ENCODE data around the gene TEX50. TPM values are rescaled to one million over a fixed set of nuclear protein-coding genes. Genes with fewer than 3 reads are reported as not detected.
A peak's percentile ranks its signal among the peaks of the same experiment; 100 is the strongest.
"Not testable (repeated sequence)": the region's sequence is repeated elsewhere in the genome, so short reads cannot be mapped to it uniquely, and the experiment has no call there.

The TEX50 gene
- total RNA-seq, 1 experiment from 2014 or later = not detected

DNA sequence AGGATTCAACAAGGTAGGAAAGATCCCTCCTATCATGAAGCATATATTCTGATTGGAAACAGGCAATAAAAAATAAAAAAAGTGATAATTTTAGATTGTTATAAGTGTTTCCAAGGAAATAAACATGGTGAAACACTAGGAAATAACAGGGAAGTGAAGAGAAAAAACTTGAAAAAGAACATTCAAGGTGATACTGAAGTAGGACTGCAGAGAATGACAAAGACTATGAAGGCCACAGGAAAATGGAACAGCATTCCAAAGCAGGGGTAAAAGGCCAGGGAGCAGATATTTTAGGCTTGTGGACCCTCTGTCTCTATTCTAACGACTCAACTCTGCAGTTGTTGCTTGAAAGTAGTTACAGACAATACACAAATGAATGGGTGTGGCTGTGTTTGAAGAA lies 26.6 kb downstream of the TEX50 start:
- H3K27ac Mint-ChIP-seq (ENCODE audit: unreplicated experiment) = no peak overlapping the region
- no TSS peak for BruUV-seq (replicated peaks)

DNA sequence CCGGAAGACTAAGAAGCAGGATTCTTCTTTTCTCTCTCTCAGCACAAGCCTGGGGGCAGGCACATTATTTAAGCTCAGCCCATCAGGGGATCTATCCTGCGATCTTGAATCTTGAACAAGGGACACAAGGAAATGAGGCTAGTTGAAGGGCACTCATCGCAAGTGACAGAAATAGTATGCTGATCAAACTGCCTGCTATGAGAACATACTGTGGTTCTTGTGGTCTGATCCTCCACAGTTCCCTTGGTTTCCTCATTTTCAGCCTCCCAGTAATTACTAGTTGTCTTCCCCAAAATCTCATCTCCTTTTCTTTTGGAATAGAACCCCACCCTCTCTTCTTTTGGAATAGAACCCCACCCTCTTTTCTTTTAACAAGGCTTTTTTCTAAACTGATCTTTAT lies 28.0 kb downstream of the TEX50 start:
- no TSS peak for BruUV-seq (replicated peaks)
- TF ChIP-seq, protein P1, sequence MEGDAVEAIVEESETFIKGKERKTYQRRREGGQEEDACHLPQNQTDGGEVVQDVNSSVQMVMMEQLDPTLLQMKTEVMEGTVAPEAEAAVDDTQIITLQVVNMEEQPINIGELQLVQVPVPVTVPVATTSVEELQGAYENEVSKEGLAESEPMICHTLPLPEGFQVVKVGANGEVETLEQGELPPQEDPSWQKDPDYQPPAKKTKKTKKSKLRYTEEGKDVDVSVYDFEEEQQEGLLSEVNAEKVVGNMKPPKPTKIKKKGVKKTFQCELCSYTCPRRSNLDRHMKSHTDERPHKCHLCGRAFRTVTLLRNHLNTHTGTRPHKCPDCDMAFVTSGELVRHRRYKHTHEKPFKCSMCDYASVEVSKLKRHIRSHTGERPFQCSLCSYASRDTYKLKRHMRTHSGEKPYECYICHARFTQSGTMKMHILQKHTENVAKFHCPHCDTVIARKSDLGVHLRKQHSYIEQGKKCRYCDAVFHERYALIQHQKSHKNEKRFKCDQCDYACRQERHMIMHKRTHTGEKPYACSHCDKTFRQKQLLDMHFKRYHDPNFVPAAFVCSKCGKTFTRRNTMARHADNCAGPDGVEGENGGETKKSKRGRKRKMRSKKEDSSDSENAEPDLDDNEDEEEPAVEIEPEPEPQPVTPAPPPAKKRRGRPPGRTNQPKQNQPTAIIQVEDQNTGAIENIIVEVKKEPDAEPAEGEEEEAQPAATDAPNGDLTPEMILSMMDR (IDR thresholded peaks at IDR 0.05; ENCODE audit: unreplicated experiment) = no peak
- Mint-ChIP-seq H3K27ac (ENCODE audit: unreplicated experiment) (no peak overlapping the region), H3K27me3 (ENCODE audit: unreplicated experiment) (no peaks in the 10 kb centered on the region), H3K4me1 (ENCODE audit: low read depth, unreplicated experiment) (no peaks in the 10 kb centered on the region), H3K36me3 (ENCODE audit: insufficient read depth, unreplicated experiment) (no peaks in the 10 kb centered on the region), H3K4me3 (ENCODE audit: low read depth, unreplicated experiment) (no peak overlapping the region), H3K9me3 (ENCODE audit: low read depth, unreplicated experiment) (no peaks in the 10 kb centered on the region)
- intact Hi-C loops (cut with micrococcal nuclease; ENCODE audit: unreplicated experiment) = no loop called here
- DNase-seq = no peak
- CTCF ChIA-PET = no interaction called here

More for the DNA sequence above, 26.6 kb downstream of the TEX50 start:
- Mint-ChIP-seq H3K9me3 (ENCODE audit: low read depth, unreplicated experiment) (no peaks in the 10 kb centered on the region), H3K36me3 (ENCODE audit: insufficient read depth, unreplicated experiment) (no peaks in the 10 kb centered on the region), H3K4me3 (ENCODE audit: low read depth, unreplicated experiment) (no peak overlapping the region), H3K4me1 (ENCODE audit: low read depth, unreplicated experiment) (no peaks in the 10 kb centered on the region), H3K27me3 (ENCODE audit: unreplicated experiment) (no peaks in the 10 kb centered on the region)
- TF ChIP-seq, protein P1 (IDR thresholded peaks at IDR 0.05; ENCODE audit: unreplicated experiment) = no peak
- DNase-seq = no peak
- CTCF ChIA-PET = no interaction called here
- intact Hi-C loops (cut with micrococcal nuclease; ENCODE audit: unreplicated experiment) = no loop called here

DNA sequence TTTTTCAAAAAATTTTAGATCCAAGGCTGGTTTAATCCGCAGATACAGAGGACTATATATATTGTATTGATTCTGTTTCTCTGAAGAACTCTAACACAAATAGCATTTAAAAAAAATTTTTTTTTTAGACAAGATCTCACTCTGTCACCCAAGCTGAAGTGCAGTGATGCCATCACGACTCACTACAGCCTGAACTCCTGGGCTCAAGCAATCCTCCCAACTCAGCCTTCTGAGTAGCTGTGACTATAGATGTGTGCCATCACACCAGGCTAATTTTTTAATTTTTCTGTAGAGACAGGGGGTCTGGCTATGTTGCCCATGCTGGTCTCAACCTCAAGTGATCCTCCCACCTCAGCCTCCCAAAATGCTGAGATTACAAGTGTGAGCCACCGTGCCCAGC lies 31.5 kb downstream of the TEX50 start:
- DNase-seq = no peak
- no peaks in the 10 kb centered on the region for H3K9me3 Mint-ChIP-seq (ENCODE audit: low read depth, unreplicated experiment)
- CTCF ChIA-PET = no interaction called here
- intact Hi-C loops (cut with micrococcal nuclease; ENCODE audit: unreplicated experiment) = no loop called here
- BruUV-seq (replicated peaks) = no TSS peak
- H3K27ac Mint-ChIP-seq (ENCODE audit: unreplicated experiment) = no peak overlapping the region
- H3K4me1 Mint-ChIP-seq (ENCODE audit: low read depth, unreplicated experiment) = peaks cover 8% of the 10 kb centered on the region
- H3K36me3 Mint-ChIP-seq (ENCODE audit: insufficient read depth, unreplicated experiment) = no peaks in the 10 kb centered on the region
- no peak overlapping the region for H3K4me3 Mint-ChIP-seq (ENCODE audit: low read depth, unreplicated experiment)
- H3K27me3 Mint-ChIP-seq (ENCODE audit: unreplicated experiment) = peaks cover 17% of the 10 kb centered on the region
- TF ChIP-seq, protein P1 (IDR thresholded peaks at IDR 0.05; ENCODE audit: unreplicated experiment) = no peak

DNA sequence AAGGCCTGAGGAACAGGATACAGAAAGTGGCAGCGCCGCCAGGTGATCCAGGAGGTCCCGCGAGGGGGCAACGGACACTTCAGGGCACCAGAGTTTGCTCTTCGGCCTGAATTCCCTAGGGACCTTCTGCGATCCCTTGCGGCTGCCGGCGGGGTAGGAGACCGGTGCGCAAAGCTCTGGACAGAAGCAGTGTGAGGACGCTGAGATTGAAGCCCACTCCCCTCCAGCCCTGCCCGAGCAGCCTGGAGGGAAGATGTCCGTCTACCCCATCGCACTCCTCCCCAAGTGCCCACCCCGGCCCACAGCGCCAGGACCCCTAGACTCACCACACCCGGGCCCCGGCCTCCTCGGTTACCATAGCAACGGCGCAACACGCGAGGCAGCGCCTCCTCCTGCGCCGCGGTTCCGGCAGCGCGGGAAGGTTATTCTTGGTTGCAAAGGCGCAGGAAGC lies 34.4 kb downstream of the TEX50 start, which contains the start of gene ANKRD45:
Gene ANKRD45, minus strand, starts transcription at position 361 of the 451 bp plus-strand sequence. CDS start 10,433 bp downstream, outside the sequence.
- DNase-seq = peak; percentile 32
- intact Hi-C loops (cut with micrococcal nuclease; ENCODE audit: unreplicated experiment) = no loop called here
- Mint-ChIP-seq H3K4me1 (ENCODE audit: low read depth, unreplicated experiment) (peaks cover 8% of the 10 kb centered on the region), H3K36me3 (ENCODE audit: insufficient read depth, unreplicated experiment) (no peaks in the 10 kb centered on the region), H3K27me3 (ENCODE audit: unreplicated experiment) (peaks cover 17% of the 10 kb centered on the region), H3K27ac (ENCODE audit: unreplicated experiment) (no peak within 1 kb of the TSS), H3K4me3 (ENCODE audit: low read depth, unreplicated experiment) (peak within 1 kb of the TSS; percentile 45), H3K9me3 (ENCODE audit: low read depth, unreplicated experiment) (no peaks in the 10 kb centered on the region)
- no TSS peak for BruUV-seq (replicated peaks)
- CTCF ChIA-PET = no interaction called here
- TF ChIP-seq, protein P1 (IDR thresholded peaks at IDR 0.05; ENCODE audit: unreplicated experiment) = no peak

DNA sequence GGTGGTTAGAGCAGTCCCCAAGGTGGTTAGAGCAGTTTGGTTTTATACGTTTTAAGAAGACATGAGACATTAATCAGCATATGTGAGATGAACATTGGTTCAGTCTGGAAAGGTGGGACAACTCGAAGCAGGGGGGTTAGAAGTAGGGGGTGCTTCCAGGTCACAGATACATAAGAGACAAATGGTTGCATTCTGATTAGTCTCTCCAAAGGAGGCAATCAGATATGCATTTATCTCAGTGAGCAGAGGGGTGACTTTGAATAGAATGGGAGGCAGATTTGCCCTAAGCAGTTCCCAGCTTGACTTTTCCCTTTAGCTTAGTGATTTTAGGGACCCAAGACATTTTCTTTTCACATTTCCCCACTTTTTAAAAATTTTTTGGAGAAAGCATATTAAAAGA lies 39.4 kb downstream of the TEX50 start:
- H3K27ac Mint-ChIP-seq (ENCODE audit: unreplicated experiment); CTCF ChIA-PET; H3K36me3 Mint-ChIP-seq (ENCODE audit: insufficient read depth, unreplicated experiment); H3K27me3 Mint-ChIP-seq (ENCODE audit: unreplicated experiment); DNase-seq; H3K4me1 Mint-ChIP-seq (ENCODE audit: low read depth, unreplicated experiment); BruUV-seq (replicated peaks); H3K4me3 Mint-ChIP-seq (ENCODE audit: low read depth, unreplicated experiment); intact Hi-C loops (cut with micrococcal nuclease; ENCODE audit: unreplicated experiment); H3K9me3 Mint-ChIP-seq (ENCODE audit: low read depth, unreplicated experiment): not testable (repeated sequence)

DNA sequence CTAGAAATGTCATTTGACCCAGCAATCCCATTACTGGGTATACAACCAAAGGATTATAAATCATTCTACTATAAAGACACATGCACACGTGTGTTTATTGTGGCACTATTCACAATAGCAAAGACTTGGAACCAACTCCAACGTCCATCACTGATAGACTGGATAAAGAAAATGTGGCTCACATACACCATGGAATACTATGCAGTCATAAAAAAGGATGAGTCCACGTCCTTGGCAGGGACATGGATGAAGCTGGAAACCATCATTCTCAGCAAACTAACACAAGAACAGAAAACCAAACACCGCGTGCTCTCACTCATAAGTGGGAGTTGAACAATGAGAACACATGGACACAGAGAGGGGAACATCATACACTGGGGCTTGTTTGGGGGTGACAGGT lies 45.0 kb downstream of the TEX50 start:
- intact Hi-C loops (cut with micrococcal nuclease; ENCODE audit: unreplicated experiment); H3K4me1 Mint-ChIP-seq (ENCODE audit: low read depth, unreplicated experiment); H3K4me3 Mint-ChIP-seq (ENCODE audit: low read depth, unreplicated experiment); H3K36me3 Mint-ChIP-seq (ENCODE audit: insufficient read depth, unreplicated experiment); H3K27ac Mint-ChIP-seq (ENCODE audit: unreplicated experiment); H3K9me3 Mint-ChIP-seq (ENCODE audit: low read depth, unreplicated experiment); BruUV-seq (replicated peaks); DNase-seq; H3K27me3 Mint-ChIP-seq (ENCODE audit: unreplicated experiment); CTCF ChIA-PET: not testable (repeated sequence)
